GM19395 (cell line): ENCODE measurements around the gene TCF15.

Experiments
- ATAC-seq: cut with Tn5 transposase; IDR thresholded peaks from one replicate; pipeline ENCODE4 v1.9.1; 2021; ENCODE audit warnings: mild to moderate bottlenecking, moderate library complexity; ENCODE audit not compliant: unreplicated experiment

TCF15 gene

DNA sequence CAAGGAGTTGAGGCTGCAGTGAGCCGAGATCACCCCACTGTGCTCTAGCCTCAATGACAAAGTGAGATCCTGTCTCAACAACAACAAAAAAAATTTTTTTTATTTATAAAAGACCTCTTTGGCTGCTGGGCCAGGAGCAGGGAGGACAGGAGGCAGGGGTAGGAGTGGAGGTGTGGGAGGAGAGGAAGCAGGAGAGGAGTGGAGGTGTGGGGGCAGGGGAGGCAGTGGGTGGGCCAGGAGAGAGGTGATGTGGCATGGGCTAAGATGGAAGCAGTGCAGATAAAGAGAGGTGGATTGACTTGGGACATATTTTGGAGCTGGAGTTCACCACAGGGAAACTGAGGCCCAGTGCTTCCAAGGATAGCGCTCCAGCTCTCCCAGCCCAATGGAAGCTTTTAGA is 53.1 kb downstream of the TCF15 start:
- ATAC-seq, result no peak

- ATAC-seq, result no peak
Observed at GRCh38 chr20:555976-556385, 54.1 kb downstream of the TCF15 start.
